Left renal cortex interstitium (tissue), 4 donors: ENCODE results near the gene REST. TPM values are rescaled to one million over a fixed set of nuclear protein-coding genes. Genes with fewer than 3 reads are reported as not detected.
A peak's percentile ranks its signal among the peaks of the same experiment; 100 is the strongest.
"Not testable (repeated sequence)": the region's sequence is repeated elsewhere in the genome, so short reads cannot be mapped to it uniquely, and the experiment has no call there.

Source experiments
- DNase-seq, 4 donors: peaks; one replicate each; pipeline ENCODE4 v3.0.0-alpha.2; 2013; ENCODE audit warnings: low read depth in 4 of 4, low spot score in 2 of 4, missing footprints in 1 of 4
- polyA plus RNA-seq, 4 donors: library from polyadenylated mRNA; unstranded; fragments of 120-200 nt; gene quantifications; one replicate each; pipeline ENCODE4 v1.2.1, GENCODE V29; 2013; ENCODE audit not compliant: insufficient read length in 4 of 4

Gene REST
- polyA plus RNA-seq, 4 donors: 48.4 to 59.7 (median 50.8) TPM

DNA sequence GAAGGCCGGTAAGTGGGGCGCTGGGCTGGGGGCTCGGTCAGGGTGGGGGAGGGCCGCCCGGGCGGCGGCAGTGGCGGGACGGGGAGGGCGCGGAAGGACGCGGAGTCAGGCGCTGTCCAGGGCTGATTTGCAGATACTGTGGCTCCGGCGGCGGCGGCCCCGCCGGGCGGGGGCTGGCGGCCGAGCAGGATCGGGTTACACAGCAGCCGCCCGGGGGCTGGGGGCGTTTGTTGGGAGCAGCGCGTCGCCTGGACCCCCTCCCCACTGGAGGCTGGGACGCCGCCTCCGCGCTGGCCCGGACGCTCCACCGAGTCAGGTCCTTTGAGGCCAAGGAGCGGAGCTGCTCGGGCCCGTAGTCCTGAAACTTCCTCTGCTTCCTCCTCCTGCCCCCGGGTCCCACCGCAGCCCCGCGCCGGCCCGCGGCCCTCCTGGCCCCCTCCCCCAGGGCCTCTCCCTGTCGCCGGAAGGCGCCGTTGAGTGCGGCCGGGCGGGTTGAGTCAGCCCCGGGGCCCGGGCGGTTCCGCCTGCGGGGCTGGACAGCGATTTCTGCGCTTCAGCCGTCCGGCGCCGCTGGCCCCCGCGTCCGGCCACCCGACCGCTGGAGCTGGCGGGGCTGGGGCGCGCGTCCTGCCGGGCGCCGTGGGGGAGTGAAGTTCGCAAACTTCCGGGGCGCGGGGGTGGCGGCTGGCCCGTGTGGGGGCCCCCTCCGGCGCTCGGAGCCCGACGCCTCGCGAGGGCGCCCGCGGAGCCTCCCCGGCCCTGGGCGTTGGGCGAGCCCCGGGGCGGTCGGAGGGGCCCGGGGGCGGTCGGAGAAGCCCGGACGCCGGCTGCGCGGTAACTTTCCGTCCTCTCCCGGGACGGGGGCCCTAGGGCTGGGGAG, 746 bp downstream of the REST start:
- peak in 2 of 4 donors; percentile 70 to 80 for DNase-seq

DNA sequence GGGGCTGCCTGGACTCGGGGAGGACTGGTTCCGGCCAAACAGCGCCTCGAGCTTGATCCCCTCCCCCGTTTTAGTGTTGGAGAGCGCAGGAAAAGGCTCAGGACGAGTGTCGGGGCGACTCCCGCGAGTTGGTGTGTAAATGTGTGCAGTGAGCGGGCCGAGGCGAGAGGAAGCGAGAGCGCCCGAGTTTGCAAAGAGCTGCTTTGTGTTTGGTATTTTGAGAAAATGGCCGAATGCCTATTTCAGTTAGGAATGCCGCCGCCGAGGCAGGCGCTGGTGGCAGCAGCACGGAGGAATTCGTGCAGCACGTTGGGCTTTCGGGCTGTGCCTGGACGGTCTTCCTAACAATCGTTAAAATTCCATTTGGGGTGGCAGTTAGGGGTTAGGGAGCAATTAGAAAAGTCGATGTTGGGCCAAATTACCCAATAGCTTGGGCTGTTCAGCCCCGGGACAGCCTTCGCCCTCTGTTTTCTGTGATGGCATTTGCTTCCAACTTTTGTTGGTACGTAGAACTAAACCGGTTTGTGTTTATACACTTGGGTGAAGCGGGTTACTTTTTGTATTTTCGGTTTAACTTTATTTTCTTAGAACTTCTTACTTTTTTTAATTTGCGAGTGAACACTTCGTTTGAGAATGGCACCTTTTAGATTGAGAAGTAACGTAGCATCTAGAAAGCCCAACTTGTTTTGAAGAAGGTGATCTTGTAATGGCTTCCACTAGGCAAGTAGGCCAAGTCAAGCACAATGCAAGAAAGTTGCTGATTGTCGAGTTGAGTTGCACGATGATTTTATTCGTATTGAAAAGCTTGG, 1.6 kb downstream of the REST start:
- peak in 2 of 4 donors; percentile 44 to 54 for DNase-seq

DNA sequence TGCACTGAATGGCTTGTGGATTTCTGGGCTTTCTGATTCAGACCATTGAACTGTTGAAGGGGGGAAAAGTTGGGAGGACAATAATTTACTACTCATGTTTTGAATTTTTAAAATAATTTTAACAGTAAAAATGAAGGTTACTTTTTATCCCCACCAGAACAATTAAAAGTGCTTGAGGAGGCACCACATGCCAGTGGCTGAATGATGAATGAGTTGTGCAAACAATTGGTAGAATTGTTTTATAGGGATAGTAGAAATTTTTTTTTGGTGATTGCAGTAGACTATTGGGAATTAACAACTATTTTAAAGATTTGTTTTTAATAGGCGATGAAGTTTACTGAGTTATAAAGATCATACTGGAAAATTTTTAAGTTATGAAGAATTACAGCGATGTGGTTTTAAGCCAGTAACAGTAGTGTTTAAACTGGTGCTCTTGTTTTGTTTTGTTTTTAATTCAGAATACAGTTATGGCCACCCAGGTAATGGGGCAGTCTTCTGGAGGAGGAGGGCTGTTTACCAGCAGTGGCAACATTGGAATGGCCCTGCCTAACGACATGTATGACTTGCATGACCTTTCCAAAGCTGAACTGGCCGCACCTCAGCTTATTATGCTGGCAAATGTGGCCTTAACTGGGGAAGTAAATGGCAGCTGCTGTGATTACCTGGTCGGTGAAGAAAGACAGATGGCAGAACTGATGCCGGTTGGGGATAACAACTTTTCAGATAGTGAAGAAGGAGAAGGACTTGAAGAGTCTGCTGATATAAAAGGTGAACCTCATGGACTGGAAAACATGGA, 2.7 kb downstream of the REST start:
- no peak for DNase-seq

DNA sequence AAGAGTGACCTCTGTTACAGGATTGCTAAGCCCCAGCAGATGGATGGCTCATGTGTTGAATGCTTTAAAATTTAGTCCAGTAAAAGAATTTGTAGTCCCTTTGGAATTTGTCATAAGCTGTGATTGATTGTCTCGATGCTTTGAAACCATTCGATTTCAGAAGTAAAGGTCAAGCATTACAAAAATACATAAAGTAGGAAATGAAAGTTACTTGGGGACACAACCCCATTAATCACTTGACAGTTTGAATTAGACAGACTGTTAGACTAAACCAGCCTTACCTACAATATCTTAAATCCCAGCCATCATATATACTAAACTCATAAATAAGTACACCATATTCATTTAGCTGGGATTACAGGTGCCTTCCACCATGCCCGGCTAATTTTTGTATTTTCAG, 6.6 kb downstream of the REST start:
- DNase-seq: no peak

DNA sequence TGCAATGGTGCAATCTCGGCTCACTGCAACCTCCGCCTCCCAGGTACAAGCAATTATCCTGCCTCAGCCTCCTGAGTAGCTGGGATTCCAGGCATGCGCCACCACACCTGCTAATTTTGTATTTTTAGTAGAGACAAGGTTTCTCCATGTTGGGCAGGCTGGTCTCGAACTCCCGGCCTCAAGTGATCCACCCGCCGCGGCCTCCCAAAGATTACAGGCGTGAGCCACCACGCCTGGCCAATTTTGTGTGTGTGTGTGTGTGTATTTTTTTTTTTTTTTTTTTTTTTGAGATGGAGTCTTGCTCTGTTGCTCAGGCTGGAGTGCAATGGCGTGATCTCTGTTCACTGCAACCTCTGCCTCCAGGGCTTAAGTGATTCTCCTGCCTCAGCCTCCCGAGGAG, 7.3 kb downstream of the REST start:
- not testable (repeated sequence) for DNase-seq

DNA sequence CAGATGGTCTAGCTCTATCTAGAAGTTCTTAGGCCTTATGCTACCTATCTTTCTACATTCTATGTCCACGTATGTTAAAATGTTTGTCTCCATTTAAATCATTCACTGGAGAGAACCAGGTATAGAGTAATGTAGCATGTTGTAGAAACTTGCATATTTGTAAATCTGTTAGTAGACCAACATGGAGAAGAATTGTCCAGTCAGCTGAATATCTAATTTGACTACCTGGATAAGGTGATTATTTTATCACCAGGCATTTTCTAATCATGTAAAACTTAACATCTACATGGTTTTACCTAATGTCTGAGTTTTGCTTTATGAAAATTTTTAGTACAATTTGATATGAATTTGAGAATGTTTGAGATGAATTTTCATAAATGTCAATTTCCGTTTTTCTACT, 19.5 kb downstream of the REST start:
- no peak for DNase-seq

DNA sequence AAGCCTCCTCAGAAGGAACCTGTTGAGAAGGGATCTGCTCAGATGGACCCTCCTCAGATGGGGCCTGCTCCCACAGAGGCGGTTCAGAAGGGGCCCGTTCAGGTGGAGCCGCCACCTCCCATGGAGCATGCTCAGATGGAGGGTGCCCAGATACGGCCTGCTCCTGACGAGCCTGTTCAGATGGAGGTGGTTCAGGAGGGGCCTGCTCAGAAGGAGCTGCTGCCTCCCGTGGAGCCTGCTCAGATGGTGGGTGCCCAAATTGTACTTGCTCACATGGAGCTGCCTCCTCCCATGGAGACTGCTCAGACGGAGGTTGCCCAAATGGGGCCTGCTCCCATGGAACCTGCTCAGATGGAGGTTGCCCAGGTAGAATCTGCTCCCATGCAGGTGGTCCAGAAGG, 22.9 kb downstream of the REST start:
- no peak for DNase-seq

DNA sequence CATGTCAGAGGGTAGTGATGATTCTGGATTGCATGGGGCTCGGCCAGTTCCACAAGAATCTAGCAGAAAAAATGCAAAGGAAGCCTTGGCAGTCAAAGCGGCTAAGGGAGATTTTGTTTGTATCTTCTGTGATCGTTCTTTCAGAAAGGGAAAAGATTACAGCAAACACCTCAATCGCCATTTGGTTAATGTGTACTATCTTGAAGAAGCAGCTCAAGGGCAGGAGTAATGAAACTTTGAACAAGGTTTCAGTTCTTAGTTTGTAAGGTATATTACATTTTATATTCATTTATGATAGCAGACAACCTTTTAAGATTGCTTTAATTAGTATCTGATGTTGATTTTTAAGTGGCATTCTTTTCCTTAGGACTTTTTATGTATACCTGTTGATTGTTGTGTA, 24.2 kb downstream of the REST start:
- no peak for DNase-seq

DNA sequence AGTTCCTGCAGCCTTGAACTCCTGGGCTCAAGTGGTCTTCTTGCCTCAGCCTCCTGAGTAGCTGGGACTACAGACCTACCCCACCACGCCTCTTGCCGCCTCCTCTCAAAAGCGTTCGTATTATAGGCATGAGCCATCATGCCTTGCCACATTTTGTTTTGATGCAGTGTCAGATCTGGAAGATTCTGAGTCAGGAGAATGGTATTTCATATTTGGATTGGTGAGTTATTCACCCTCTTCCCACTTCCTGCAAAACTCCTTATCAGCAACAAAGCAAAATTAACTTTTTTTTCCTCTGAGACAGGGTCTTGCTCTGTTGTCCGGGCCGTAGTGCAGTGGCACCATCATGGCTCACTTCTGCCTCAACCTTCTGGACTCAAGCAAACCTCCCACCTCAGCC, 29.6 kb downstream of the REST start:
- DNase-seq: no peak

DNA sequence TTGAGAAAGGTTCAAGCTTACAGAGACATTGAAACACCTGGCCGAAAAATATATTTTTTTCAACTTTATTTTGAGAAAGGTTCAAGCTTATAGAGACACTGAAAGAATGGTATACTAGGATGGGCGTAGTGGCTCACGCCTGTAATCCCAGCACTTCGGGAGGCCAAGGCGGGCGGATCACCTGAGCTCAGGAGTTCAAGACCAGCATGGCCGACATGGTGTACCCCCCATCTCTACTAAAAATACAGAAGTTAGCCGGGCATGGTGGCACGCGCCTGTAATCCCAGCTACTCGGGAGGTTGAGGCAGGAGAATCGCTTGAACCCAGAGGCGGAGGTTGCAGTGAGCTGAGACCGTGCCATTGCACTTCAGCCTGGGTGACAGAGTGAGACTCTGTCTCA, 32.1 kb downstream of the REST start:
- DNase-seq: not testable (repeated sequence)

DNA sequence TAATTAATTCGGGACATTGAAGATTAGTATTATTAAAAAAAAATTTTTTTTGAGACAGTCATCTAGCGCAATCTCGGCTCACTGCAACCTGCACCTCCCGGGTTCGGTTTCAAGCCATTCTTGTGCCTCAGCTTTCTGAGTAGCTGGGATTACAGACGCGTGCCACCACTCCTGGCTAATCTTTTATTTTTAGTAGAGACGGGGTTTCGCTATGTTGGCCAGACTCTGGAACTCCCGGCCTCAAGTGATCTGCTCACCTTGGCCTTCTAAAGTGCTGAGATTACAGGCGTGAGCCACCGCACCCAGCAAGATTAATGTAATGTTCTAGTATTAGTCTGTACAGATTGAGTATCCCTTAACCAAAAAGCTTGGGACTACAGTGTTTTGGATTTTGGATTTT, 32.7 kb downstream of the REST start:
- no peak for DNase-seq

DNA sequence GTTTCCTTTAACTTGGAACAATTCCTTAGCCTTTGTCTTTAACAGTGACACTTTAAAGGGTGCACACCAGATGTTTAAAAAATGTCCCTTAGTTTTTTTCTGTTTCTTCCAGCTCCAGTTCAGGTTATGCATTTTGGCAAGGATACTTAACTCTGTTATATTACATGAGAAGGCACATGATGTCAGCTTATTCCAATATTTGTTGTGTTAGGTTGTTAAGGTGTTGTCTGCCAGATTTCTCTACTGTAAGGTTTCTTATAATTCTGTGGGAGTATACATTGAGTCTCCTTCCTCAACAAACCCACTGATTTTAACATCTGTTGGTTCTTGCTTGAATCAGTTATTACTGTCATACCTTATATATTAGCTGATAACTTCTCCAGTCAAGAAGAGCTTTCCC, 33.3 kb downstream of the REST start:
- no peak for DNase-seq

DNA sequence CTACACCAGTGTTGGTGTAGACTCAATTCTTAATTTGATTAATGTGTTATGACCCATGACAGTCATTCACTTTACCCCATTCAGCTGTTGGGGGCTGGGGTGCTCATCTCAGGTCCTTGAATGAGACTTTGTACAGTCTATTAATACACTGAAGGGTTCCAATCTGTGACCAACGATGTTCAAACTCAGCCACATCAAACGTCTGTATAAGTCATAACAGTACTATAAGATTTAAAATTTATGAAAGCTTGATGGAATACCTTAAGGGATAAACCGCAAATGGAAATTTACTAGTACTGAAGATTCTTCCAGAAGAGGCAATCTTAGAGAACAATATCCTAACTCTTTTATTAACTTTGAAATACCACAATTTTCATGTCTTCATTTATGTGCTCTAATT, 33.7 kb downstream of the REST start:
- no peak for DNase-seq

DNA sequence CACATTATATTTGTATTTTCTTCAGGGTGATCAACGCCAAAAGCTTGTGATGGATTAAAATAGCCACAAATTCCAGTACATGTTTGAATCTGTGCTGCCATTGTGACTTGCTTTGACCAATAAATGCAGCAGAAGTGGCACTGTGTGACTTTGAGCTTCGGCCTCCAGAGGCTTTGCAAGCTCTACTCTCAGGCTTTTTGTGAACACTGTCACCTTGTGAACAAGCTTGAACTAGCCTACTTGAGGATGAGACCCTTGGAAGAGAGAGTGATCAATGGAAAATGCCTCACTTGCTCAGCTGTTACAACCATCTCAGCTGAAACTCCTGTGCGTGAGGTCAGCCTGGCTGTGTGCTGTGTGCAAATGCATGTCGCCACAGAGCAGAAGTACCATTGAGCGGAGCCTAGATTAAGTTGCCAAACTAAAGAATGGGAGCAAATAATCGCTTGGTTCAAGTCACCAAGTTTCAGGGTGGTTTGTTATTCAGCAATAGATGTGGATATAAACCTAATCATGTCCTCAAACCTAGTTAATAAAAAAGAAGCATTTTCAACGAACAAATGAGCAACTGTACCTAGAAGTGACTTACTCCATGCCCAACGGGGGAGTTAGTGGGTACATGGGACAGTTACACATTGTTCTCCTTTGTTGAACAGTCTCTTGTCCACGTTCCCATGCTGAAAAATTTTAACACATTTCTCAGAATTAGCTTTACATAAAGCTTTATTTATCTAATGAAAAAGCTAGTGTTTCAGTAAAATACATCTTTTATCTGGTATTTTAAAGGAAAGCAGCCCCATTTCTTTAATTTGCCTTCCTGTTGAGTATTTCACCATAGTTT, 46.2 kb downstream of the REST start:
- no peak for DNase-seq

DNA sequence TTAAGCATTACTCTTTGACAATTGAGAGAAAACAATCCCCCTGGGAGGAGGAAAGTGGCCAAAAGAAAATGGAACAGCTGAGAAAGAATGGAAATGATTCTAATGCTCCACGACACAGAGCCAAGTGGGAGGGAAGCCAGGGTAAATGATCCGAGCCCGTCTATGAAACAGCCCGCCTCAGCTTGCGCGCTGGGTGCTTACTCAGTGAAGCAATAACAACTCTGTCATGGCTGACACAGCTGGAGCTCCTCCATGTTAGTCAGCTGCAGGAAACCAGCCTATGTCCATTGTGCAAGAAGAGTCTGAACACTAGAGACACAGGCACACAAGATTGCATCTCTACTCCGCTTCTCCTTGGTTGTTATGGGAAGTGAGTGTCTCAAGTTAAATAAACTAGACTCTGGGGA, 50.4 kb downstream of the REST start:
- DNase-seq: peak in 2 of 4 donors; percentile 68 to 75

DNA sequence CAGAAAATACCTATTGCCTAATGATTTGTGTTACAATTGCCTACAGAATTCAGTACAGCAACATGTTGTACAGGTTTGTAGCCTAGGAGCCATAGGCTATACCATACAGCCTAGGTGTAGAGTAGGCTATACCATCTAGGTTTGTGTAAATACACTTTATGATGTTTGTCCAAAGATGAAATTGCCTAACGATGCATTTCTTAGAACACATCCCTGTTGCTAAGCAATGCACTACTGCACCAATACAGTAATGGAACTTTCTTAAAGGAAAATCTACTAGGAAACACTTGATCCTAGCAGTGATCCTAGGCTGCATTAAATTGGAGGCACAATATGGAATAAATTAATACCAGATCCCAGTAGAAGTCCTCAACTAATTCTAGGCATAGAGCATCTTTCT, 51.4 kb downstream of the REST start:
- no peak for DNase-seq

DNA sequence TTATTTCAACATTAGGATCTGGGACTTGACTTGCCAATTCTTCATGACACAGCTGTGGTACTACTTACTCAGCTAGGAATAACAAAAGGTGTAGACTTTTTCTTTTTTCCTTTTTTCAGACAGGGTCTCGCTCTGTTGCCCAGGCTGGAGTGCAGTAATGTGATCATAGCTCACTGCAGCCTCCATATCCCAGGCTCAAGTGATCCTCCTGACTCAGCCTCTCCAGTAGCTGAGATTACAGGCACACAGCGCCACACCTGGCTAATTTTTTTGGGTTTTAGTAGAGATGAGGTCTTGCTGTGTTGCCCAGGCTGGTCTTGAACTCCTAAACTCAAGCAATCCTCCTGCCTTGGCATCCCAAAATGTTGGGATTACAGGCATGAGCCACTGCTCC, 53.4 kb downstream of the REST start:
- DNase-seq: no peak

DNA sequence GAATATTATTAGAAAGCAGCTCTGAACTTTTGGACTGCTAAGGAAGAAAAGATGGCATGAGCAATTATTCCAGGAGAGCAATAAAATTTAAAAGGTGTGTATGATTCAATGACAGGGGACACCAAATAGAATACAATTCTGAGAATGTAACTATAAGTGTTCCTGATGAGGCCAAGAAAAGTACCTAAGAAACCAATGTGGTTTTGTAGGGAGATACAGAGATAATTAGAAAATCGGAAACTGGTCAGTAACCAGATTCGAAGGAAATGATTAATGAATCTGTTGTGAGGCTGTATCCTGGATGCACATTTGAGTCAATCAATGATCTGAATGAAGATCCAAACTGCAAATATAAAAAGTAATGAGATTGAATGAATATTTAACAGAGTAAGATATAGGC, 63.7 kb downstream of the REST start:
- DNase-seq: no peak

DNA sequence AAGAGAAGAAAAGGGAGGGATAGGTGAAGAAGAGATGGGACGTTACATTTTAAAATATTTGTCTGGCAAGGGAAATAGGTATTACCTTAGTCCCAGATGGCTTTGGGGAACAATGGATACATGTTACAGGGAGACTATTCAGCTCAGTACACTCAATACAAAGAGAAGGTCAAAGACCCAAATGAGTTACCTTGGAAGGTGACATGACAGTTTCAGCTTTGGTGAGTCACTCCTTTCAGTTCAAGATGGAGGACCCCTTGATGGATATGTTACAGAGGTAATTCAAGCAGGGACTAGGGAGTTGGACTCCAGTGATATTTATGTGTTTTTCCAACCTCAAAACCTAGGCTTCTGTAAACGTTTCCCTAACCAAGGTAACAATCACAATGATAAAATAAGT, 64.7 kb downstream of the REST start:
- DNase-seq: no peak

DNA sequence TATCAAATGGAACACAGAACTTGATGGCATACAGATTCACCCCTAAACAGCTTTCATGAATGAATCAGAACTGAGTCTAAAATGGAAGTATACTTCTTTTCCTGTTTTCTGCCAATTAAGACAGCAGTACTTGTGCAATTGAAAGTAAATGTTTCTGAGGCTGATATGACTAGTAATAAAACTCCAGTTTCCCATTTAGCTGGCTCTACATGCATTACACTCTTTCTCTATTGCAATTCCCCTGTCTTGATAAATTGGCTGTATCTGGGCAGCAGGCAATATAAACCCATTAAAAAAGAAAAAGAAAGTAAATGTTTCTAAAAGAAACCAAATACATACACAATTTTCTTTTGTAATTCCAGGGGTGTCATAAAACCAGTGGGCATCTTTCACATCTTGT, 65.1 kb downstream of the REST start:
- DNase-seq: no peak
